Ishikawa (cell line): ENCODE results near the gene CACNA1A.

Experiments
- CEBPB ChIP-seq: IDR thresholded peaks from 2 replicates; pipeline ENCODE4 v1.6.1; 2012
- EP300 ChIP-seq: IDR thresholded peaks from 2 replicates; pipeline ENCODE4 v1.6.1; 2012; ENCODE audit warnings: borderline replicate concordance
- FOXM1 ChIP-seq: IDR thresholded peaks from 2 replicates; pipeline ENCODE4 v1.6.1; 2012; ENCODE audit warnings: low read depth, borderline replicate concordance
- TAF1 ChIP-seq: IDR thresholded peaks from 2 replicates; pipeline ENCODE4 v1.6.1; 2012; ENCODE audit warnings: low read depth, mild to moderate bottlenecking
- TEAD4 ChIP-seq: IDR thresholded peaks from 2 replicates; pipeline ENCODE4 v1.6.1; 2012
- ZBTB7A ChIP-seq: IDR thresholded peaks from 2 replicates; pipeline ENCODE4 v1.6.1; 2012; ENCODE audit warnings: low read depth

GRCh38 chr19:13281567-13282291 lies 224.6 kb downstream of the CACNA1A start:
- TF ChIP-seq FOXM1: no peak
- no peak for TF ChIP-seq EP300
- TF ChIP-seq TAF1: no peak
- TF ChIP-seq CEBPB: no peak
- TF ChIP-seq ZBTB7A: no peak
- no peak for TF ChIP-seq TEAD4
